Upper lobe of right lung (tissue), 1 donor: ENCODE results near the gene PYGL. TPM values are rescaled to one million over a fixed set of nuclear protein-coding genes. Genes with fewer than 3 reads are reported as not detected.
A peak's percentile ranks its signal among the peaks of the same experiment; 100 is the strongest.

ENCODE experiments used
- ATAC-seq: fragments of 200-7000 bp; cut with Tn5 transposase; one replicate; pipeline ENCODE4 v1.9.1; 2020; ENCODE audit warnings: mild to moderate bottlenecking, moderate library complexity
- DNase-seq: peaks from one replicate; pipeline ENCODE4 v3.0.0-alpha.2; 2020
- H3K27ac ChIP-seq: fragments of 200-600 bp; one replicate; pipeline ENCODE4 v1.8.0; 2022
- H3K27me3 ChIP-seq: fragments of 200-600 bp; one replicate; pipeline ENCODE4 v1.8.0; 2022; ENCODE audit warnings: mild to moderate bottlenecking
- H3K36me3 ChIP-seq: fragments of 200-600 bp; one replicate; pipeline ENCODE4 v1.8.0; 2022
- H3K4me1 ChIP-seq: fragments of 200-600 bp; one replicate; pipeline ENCODE4 v1.8.0; 2022
- H3K4me3 ChIP-seq: fragments of 200-600 bp; one replicate; pipeline ENCODE4 v1.8.0; 2022; ENCODE audit warnings: mild to moderate bottlenecking
- H3K9me3 ChIP-seq: fragments of 200-600 bp; one replicate; pipeline ENCODE4 v1.8.0; 2022
- CTCF ChIP-seq: fragments of 200-600 bp; IDR thresholded peaks from one replicate; pipeline ENCODE4 v1.8.0; 2022; ENCODE audit warnings: antibody characterized with exemption
- intact Hi-C: fragments of 100-400 bp; cut with DNase I; formaldehyde crosslinking; loops from one replicate; pipeline ENCODE4 v1.11.0; 2022
- total RNA-seq: library from RNA; stranded (reverse); fragmentation: NEBNext Ultra II Directional; extraction: Animal tissue kit (Norgen Biotek cat#: 25700); gene quantifications from one replicate; pipeline ENCODE4 v1.2.1, GENCODE V29; 2021
- donor health status: DM: no; HTN: yes; CAD: no; lungs with severe emphysema.

PYGL gene
- total RNA-seq, 1 donor from 2014 or later = 46.3 TPM

- no peaks in the 10 kb centered on the region for H3K36me3 ChIP-seq
- no peak for TF ChIP-seq CTCF
- DNase-seq = no peak
- no peaks in the 10 kb centered on the region for H3K9me3 ChIP-seq
- no peak for ATAC-seq
- H3K27ac ChIP-seq = no peak overlapping the region
- H3K27me3 ChIP-seq = no peaks in the 10 kb centered on the region
- intact Hi-C loops = no loop called here
- no peak overlapping the region for H3K4me3 ChIP-seq
- no peaks in the 10 kb centered on the region for H3K4me1 ChIP-seq
Measured at GRCh38 chr14:50970886-50971781, 26.9 kb upstream of the PYGL start.

DNA sequence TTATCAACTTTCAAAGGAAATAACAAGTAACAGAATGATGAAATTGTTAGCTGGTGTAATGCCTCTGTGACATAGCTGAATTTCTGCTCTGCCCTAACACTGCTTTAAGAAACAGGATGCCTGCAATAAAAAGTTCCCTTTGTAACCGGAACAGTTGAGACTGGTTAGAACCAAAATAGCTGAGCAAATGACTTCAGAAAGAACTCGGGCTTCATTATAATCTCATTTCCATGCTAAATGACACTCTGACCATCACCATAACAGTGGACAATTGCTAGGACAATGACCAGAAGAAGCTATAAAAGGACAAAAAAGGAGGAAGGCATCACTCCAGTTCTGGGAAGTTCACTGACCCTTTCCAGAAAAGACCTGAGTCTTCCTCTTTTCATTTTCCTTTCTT is 23.5 kb upstream of the PYGL start:
- Histone ChIP-seq H3K4me1 (peaks cover 5% of the 10 kb centered on the region), H3K27ac (no peak overlapping the region), H3K4me3 (no peak overlapping the region), H3K36me3 (no peaks in the 10 kb centered on the region), H3K9me3 (no peaks in the 10 kb centered on the region), H3K27me3 (no peaks in the 10 kb centered on the region)
- intact Hi-C loops = loop anchor here (10.0 kb wide), 1 partner anchor 247 kb away; no protein-coding TSS in a partner anchor
- TF ChIP-seq CTCF = no peak
- no peak for DNase-seq
- ATAC-seq = peak; percentile 72

DNA sequence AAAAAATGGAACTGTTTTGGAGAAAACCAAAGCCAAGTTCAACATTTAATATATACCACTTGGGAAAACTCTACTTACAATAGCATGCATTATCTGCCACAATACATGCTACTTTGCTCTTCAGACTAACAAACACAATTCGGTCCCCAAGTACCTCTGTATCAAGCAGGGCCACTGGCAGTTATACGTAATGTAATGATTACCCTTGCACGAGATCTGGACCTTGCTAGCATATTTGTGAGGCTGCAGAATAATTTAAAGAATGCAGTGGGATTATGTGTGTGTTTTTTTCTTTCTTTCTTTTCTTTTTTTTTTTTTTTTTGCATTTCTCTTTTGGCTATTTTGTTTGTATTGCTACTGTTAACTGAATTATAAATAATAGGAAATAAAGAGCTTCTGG is 22.8 kb upstream of the PYGL start:
- H3K27me3 ChIP-seq = no peaks in the 10 kb centered on the region
- intact Hi-C loops = loop anchor here (10.0 kb wide), 1 partner anchor 248 kb away; no protein-coding TSS in a partner anchor
- ATAC-seq (no peak), DNase-seq (no peak)
- peaks cover 6% of the 10 kb centered on the region for H3K4me1 ChIP-seq
- no peak overlapping the region for H3K27ac ChIP-seq
- H3K36me3 ChIP-seq = no peaks in the 10 kb centered on the region
- no peak overlapping the region for H3K4me3 ChIP-seq
- H3K9me3 ChIP-seq = no peaks in the 10 kb centered on the region
- TF ChIP-seq CTCF = no peak

GRCh38 chr14:50964683-50965390 is 20.6 kb upstream of the PYGL start:
- DNase-seq (no peak), ATAC-seq (no peak)
- no peak overlapping the region for H3K27ac ChIP-seq
- no peak for TF ChIP-seq CTCF
- peaks cover 12% of the 10 kb centered on the region for H3K4me1 ChIP-seq
- H3K9me3 ChIP-seq = no peaks in the 10 kb centered on the region
- no peaks in the 10 kb centered on the region for H3K27me3 ChIP-seq
- H3K4me3 ChIP-seq = no peak overlapping the region
- no peaks in the 10 kb centered on the region for H3K36me3 ChIP-seq
- intact Hi-C loops = loop anchor here (10.0 kb wide), 1 partner anchor 250 kb away; no protein-coding TSS in a partner anchor

DNA sequence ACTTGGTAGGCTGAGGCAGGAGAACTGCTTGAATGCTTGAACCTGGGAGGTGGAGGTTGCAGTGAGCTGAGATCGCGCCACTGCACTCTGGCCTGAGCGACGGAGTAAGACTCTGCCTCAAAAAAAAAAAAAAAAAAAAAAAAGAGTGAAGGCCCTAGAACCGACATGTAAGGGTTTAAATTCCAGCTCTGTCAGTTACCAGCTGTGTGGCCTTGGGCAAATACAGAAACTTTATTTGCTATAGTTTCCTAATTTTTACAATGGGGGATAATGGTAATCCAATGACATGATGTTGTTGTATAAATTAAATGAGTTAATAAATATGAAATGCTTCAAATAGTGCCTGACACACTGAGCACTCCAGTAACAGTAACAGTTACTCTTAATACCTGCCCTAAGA is 19.6 kb upstream of the PYGL start:
- Histone ChIP-seq H3K9me3 (no peaks in the 10 kb centered on the region), H3K4me3 (no peak overlapping the region), H3K27ac (no peak overlapping the region), H3K4me1 (peaks cover 12% of the 10 kb centered on the region), H3K36me3 (no peaks in the 10 kb centered on the region), H3K27me3 (no peaks in the 10 kb centered on the region)
- TF ChIP-seq CTCF = no peak
- intact Hi-C loops = loop anchor here (10.0 kb wide), 1 partner anchor 251 kb away; no protein-coding TSS in a partner anchor
- DNase-seq (no peak), ATAC-seq (no peak)
